GM06990 (cell line): ENCODE results near the gene HOXA6.

ENCODE experiments used
- DNase-seq: peaks from one replicate; pipeline ENCODE4 v3.0.0-alpha.2; 2011; ENCODE audit not compliant: insufficient read length; ENCODE audit errors: extremely low read depth
- H3K27me3 ChIP-seq: replicated peaks from 2 replicates; pipeline ENCODE4 v1.6.0; 2011; ENCODE audit warnings: low read length; ENCODE audit not compliant: control insufficient read depth, insufficient read depth
- H3K36me3 ChIP-seq: 2 replicates; pipeline ENCODE4 v1.5.1; 2011; ENCODE audit warnings: low read length; ENCODE audit not compliant: control insufficient read depth, insufficient read depth
- H3K4me3 ChIP-seq: replicated peaks from 2 replicates; pipeline ENCODE4 v1.5.1; 2011; ENCODE audit warnings: low read depth, mild to moderate bottlenecking, control low read depth, low read length
- CTCF ChIP-seq: IDR thresholded peaks from 2 replicates; pipeline ENCODE4 v1.5.1; 2011; ENCODE audit warnings: low read length, control low read depth, mild to moderate bottlenecking, inconsistent platforms; ENCODE audit not compliant: insufficient read depth, poor library complexity, severe bottlenecking

Gene HOXA6

GRCh38 chr7:27105301-27106031 lies 42.1 kb downstream of the HOXA6 start:
- Histone ChIP-seq H3K27me3 (no peaks in the 10 kb centered on the region), H3K36me3 (no peaks in the 10 kb centered on the region), H3K4me3 (no peak overlapping the region)
- no peak for DNase-seq
- no peak for TF ChIP-seq CTCF

- Histone ChIP-seq H3K27me3 (no peaks in the 10 kb centered on the region), H3K4me3 (no peak overlapping the region)
- no peak for TF ChIP-seq CTCF
Measured at GRCh38 chr7:27104341-27105058, 43.1 kb downstream of the HOXA6 start.

GRCh38 chr7:27103489-27104226 lies 43.9 kb downstream of the HOXA6 start:
- DNase-seq, result no peak
- Histone ChIP-seq H3K27me3 (no peaks in the 10 kb centered on the region), H3K4me3 (no peak overlapping the region), H3K36me3 (no peaks in the 10 kb centered on the region)
- no peak for TF ChIP-seq CTCF

More at GRCh38 chr7:27104341-27105058, 43.1 kb downstream of the HOXA6 start:
- no peak for DNase-seq
- H3K36me3 ChIP-seq, result no peaks in the 10 kb centered on the region

GRCh38 chr7:27102581-27103442 lies 44.8 kb downstream of the HOXA6 start, which contains the start of gene HOXA2:
Gene HOXA2 (minus strand): TSS chr7:27102683. CDS start chr7:27102500, 183 bp downstream.
- no peak for TF ChIP-seq CTCF
- Histone ChIP-seq H3K4me3 (no peak within 1 kb of the TSS), H3K27me3 (no peaks in the 10 kb centered on the region), H3K36me3 (no peaks in the 10 kb centered on the region)
- DNase-seq, result no peak

- Histone ChIP-seq H3K36me3 (no peaks in the 10 kb centered on the region), H3K4me3 (no peak overlapping the region), H3K27me3 (no peaks in the 10 kb centered on the region)
- no peak for TF ChIP-seq CTCF
- no peak for DNase-seq
Measured at GRCh38 chr7:27101957-27102580, 45.5 kb downstream of the HOXA6 start.
